Neural cell (in vitro differentiated cells): ENCODE data around the gene GDNF. TPM values are rescaled to one million over a fixed set of nuclear protein-coding genes. Genes with fewer than 3 reads are reported as not detected.

Experiments used
- H2AFZ ChIP-seq: fragments of 200-600, 300-800 bp; sonication (generic), shearing (Covaris generic); 2 replicates; pipeline ENCODE4 v1.6.0; 2014; ENCODE audit warnings: low read depth, mild to moderate bottlenecking, antibody characterized with exemption, low read length, moderate library complexity
- H3F3A ChIP-seq: fragments of 200-600 bp; shearing (Covaris generic); 2 replicates; pipeline ENCODE4 v1.6.1; 2016; ENCODE audit warnings: mild to moderate bottlenecking, moderate library complexity, mixed read lengths, antibody characterized with exemption, low read length; ENCODE audit not compliant: insufficient read depth, poor library complexity, severe bottlenecking
- H3K27ac ChIP-seq: fragments of 200-600, 300-800 bp; sonication (generic), shearing (Covaris generic); 2 replicates; pipeline ENCODE4 v1.5.1; 2014; ENCODE audit warnings: mild to moderate bottlenecking, low read length, moderate library complexity
- H3K27me3 ChIP-seq: fragments of 300-800, 200-600 bp; sonication (generic), shearing (Covaris generic); 2 replicates; pipeline ENCODE4 v1.6.0; 2014; ENCODE audit warnings: mild to moderate bottlenecking, low read depth, low read length, moderate library complexity; ENCODE audit not compliant: insufficient read depth
- H3K36me3 ChIP-seq: fragments of 300-800, 200-600 bp; sonication (generic), shearing (Covaris generic); 2 replicates; pipeline ENCODE4 v1.5.1; 2014; ENCODE audit warnings: mild to moderate bottlenecking, antibody characterized with exemption, low read length, moderate library complexity; ENCODE audit not compliant: insufficient read depth
- H3K4me2 ChIP-seq: fragments of 300-800, 200-600 bp; sonication (generic), shearing (Covaris generic); 2 replicates; pipeline ENCODE4 v1.6.0; 2014; ENCODE audit warnings: mild to moderate bottlenecking, low read length
- H3K4me3 ChIP-seq: fragments of 300-800, 200-600 bp; sonication (generic), shearing (Covaris generic); 2 replicates; pipeline ENCODE4 v1.5.1; 2014; ENCODE audit warnings: mild to moderate bottlenecking, low read length, moderate library complexity
- H3K79me2 ChIP-seq: fragments of 200-600 bp; shearing (Covaris generic); replicated peaks from 2 replicates; pipeline ENCODE4 v1.6.0; 2014; ENCODE audit warnings: mild to moderate bottlenecking, low read length, moderate library complexity; ENCODE audit not compliant: insufficient read depth
- H3K9ac ChIP-seq: fragments of 300-800, 200-600 bp; sonication (generic), shearing (Covaris generic); 2 replicates; pipeline ENCODE4 v1.6.1; 2016; ENCODE audit warnings: mild to moderate bottlenecking, low read length, mixed read lengths
- H3K9me2 ChIP-seq: fragments of 200-600 bp; shearing (Covaris generic); 2 replicates; pipeline ENCODE4 v1.6.1; 2016; ENCODE audit warnings: mild to moderate bottlenecking, low read length, mixed read lengths; ENCODE audit not compliant: insufficient read depth
- H3K9me3 ChIP-seq: fragments of 200-600, 300-800 bp; sonication (generic), shearing (Covaris generic); 2 replicates; pipeline ENCODE4 v1.6.1; 2016; ENCODE audit warnings: mild to moderate bottlenecking, mixed run types, low read length, moderate library complexity, mixed read lengths
- H4K20me1 ChIP-seq: fragments of 200-600 bp; shearing (Covaris generic); 2 replicates; pipeline ENCODE4 v1.6.1; 2016; ENCODE audit warnings: mild to moderate bottlenecking, mixed run types; ENCODE audit not compliant: insufficient read depth
- EP300 ChIP-seq: fragments of 450-650 bp; conservative IDR thresholded peaks from 2 replicates; pipeline ENCODE4 v1.6.1; 2014; ENCODE audit warnings: antibody characterized with exemption, mild to moderate bottlenecking, moderate library complexity; ENCODE audit not compliant: poor library complexity, severe bottlenecking
- EZH2 ChIP-seq: fragments of 200-600, 300-800 bp; shearing (Covaris generic), sonication (generic); IDR thresholded peaks from 2 replicates; pipeline ENCODE4 v1.6.1; 2014; ENCODE audit warnings: antibody characterized with exemption, low read length, borderline replicate concordance, mild to moderate bottlenecking; ENCODE audit not compliant: insufficient read depth, poor library complexity, severe bottlenecking
- MXI1 ChIP-seq: fragments of 450-650 bp; conservative IDR thresholded peaks from 2 replicates; pipeline ENCODE4 v1.6.1; 2014; ENCODE audit warnings: antibody characterized with exemption, mild to moderate bottlenecking; ENCODE audit not compliant: poor library complexity, severe bottlenecking
- POLR2AphosphoS5 ChIP-seq: IDR thresholded peaks from 2 replicates; pipeline ENCODE4 v1.6.1; 2012
- RAD21 ChIP-seq: fragments of 450-650 bp; conservative IDR thresholded peaks from 2 replicates; pipeline ENCODE4 v1.6.1; 2014; ENCODE audit warnings: antibody characterized with exemption, mild to moderate bottlenecking, moderate library complexity
- SMC3 ChIP-seq: fragments of 450-650 bp; conservative IDR thresholded peaks from 2 replicates; pipeline ENCODE4 v1.6.1; 2014; ENCODE audit warnings: antibody characterized with exemption, mild to moderate bottlenecking, moderate library complexity; ENCODE audit not compliant: poor library complexity
- TAF1 ChIP-seq: IDR thresholded peaks from 2 replicates; pipeline ENCODE4 v1.6.1; 2012; ENCODE audit warnings: low read depth
- polyA plus RNA-seq: library from polyadenylated mRNA; depleted of rRNA; stranded (reverse); fragments of >200 nt; gene quantifications from 2 replicates; pipeline ENCODE4 v1.2.3, GENCODE V29; 2014
- TF ChIP-seq, protein P1 (sequence below): fragments of 450-650 bp; IDR thresholded peaks from 2 replicates; pipeline ENCODE4 v1.5.1; 2014; ENCODE audit warnings: antibody characterized with exemption, mild to moderate bottlenecking, moderate library complexity; ENCODE audit not compliant: poor library complexity, severe bottlenecking
- TF ChIP-seq, protein P2 (sequence below): IDR thresholded peaks from 2 replicates; pipeline ENCODE4 v1.6.1; 2012; ENCODE audit warnings: borderline replicate concordance

Gene GDNF
- polyA plus RNA-seq, 1 donor from 2014 or later: not detected

DNA sequence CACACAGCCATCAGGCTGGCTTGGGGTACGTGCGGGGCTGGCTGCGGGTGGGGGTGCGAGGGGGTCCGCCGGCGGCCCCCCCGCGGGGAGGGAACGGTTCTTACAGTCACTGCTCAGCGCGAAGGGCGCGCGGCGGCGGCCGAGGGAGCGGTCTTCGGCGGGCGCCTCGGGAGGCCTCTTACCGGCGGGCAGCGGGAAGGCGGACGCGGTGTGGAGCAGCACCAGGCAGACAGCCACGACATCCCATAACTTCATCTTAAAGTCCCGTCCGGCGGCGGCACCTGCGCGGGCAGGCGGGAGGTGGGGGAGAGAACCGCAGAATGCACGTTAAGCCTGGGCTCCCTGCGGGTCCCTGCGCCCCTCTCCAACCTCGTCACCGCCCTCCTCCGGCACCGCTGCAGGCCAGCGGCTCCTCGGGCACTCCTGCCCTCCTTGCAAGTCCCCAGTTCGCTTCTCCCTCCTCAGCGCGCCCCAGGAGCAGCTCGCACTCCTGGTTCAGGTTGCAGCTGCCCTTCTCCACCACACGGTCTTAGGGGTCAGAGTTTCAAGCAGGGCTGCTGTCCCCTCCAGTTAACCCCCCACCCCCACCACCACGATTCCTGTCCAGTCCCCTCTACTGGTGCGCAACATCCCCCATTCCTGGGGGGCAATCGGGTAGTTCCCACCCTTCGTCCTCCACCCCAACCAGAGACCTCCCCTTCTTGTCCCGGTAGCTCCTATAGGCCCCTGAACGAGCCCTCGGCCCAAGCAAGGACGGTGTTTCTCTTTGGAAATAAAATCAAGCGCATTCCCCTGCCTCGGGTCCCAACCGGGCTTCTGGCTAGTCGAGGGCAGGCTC, 5.1 kb downstream of the GDNF start:
- no peak overlapping the region for H3K27ac ChIP-seq
- H3K79me2 ChIP-seq: no peaks in the 10 kb centered on the region
- H3K36me3 ChIP-seq: no peaks in the 10 kb centered on the region
- peaks cover 80% of the 10 kb centered on the region for H3K27me3 ChIP-seq
- H3K4me3 ChIP-seq: peak overlapping the region; percentile 65
- peak overlapping the region; percentile 24 for H3K4me2 ChIP-seq
- no peaks in the 10 kb centered on the region for H3K9me2 ChIP-seq
- no peaks in the 10 kb centered on the region for H4K20me1 ChIP-seq
- H2AFZ ChIP-seq: no peak overlapping the region
- H3K9me3 ChIP-seq: no peaks in the 10 kb centered on the region
- no peak overlapping the region for H3K9ac ChIP-seq
- no peaks in the 10 kb centered on the region for H3F3A ChIP-seq
- no peak for TF ChIP-seq MXI1
- TF ChIP-seq EZH2: no peak
- TF ChIP-seq TAF1: no peak
- TF ChIP-seq POLR2AphosphoS5: no peak
- no peak for TF ChIP-seq EP300
- TF ChIP-seq, protein P1, sequence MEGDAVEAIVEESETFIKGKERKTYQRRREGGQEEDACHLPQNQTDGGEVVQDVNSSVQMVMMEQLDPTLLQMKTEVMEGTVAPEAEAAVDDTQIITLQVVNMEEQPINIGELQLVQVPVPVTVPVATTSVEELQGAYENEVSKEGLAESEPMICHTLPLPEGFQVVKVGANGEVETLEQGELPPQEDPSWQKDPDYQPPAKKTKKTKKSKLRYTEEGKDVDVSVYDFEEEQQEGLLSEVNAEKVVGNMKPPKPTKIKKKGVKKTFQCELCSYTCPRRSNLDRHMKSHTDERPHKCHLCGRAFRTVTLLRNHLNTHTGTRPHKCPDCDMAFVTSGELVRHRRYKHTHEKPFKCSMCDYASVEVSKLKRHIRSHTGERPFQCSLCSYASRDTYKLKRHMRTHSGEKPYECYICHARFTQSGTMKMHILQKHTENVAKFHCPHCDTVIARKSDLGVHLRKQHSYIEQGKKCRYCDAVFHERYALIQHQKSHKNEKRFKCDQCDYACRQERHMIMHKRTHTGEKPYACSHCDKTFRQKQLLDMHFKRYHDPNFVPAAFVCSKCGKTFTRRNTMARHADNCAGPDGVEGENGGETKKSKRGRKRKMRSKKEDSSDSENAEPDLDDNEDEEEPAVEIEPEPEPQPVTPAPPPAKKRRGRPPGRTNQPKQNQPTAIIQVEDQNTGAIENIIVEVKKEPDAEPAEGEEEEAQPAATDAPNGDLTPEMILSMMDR: no peak
- TF ChIP-seq, protein P2, sequence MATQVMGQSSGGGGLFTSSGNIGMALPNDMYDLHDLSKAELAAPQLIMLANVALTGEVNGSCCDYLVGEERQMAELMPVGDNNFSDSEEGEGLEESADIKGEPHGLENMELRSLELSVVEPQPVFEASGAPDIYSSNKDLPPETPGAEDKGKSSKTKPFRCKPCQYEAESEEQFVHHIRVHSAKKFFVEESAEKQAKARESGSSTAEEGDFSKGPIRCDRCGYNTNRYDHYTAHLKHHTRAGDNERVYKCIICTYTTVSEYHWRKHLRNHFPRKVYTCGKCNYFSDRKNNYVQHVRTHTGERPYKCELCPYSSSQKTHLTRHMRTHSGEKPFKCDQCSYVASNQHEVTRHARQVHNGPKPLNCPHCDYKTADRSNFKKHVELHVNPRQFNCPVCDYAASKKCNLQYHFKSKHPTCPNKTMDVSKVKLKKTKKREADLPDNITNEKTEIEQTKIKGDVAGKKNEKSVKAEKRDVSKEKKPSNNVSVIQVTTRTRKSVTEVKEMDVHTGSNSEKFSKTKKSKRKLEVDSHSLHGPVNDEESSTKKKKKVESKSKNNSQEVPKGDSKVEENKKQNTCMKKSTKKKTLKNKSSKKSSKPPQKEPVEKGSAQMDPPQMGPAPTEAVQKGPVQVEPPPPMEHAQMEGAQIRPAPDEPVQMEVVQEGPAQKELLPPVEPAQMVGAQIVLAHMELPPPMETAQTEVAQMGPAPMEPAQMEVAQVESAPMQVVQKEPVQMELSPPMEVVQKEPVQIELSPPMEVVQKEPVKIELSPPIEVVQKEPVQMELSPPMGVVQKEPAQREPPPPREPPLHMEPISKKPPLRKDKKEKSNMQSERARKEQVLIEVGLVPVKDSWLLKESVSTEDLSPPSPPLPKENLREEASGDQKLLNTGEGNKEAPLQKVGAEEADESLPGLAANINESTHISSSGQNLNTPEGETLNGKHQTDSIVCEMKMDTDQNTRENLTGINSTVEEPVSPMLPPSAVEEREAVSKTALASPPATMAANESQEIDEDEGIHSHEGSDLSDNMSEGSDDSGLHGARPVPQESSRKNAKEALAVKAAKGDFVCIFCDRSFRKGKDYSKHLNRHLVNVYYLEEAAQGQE: no peak
- no peak for TF ChIP-seq SMC3
- TF ChIP-seq RAD21: no peak

DNA sequence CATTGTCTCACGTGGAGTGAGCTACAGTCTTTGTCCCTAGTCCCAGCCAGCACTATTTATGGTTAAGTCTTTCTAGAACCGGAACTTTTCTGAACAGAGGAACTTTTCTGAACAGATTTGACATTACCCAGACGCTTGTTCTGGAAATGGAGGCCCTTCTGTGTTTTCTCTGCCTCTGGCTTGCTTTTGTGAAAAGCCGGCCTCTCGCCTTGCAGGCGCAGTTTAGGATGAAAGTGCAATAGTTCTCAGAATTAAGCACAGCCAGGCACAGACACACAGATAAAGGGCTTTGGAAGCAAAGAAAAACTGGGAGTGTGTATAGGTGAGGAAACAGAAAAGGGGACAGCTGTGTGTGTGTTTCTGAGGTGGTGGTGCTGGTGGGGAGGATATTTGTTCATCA, 5.9 kb downstream of the GDNF start:
- Histone ChIP-seq H3K27me3 (peaks cover 74% of the 10 kb centered on the region), H3K9me3 (no peaks in the 10 kb centered on the region), H2AFZ (no peak overlapping the region), H3K36me3 (no peaks in the 10 kb centered on the region), H3K4me2 (peak overlapping the region; percentile 24), H3K9ac (no peak overlapping the region), H3K9me2 (no peaks in the 10 kb centered on the region), H4K20me1 (no peaks in the 10 kb centered on the region), H3K79me2 (no peaks in the 10 kb centered on the region), H3F3A (no peaks in the 10 kb centered on the region), H3K4me3 (peak overlapping the region; percentile 65), H3K27ac (no peak overlapping the region)
- TF ChIP-seq EP300 (no peak), POLR2AphosphoS5 (no peak), SMC3 (no peak), EZH2 (no peak), TAF1 (no peak), MXI1 (no peak), RAD21 (no peak)
- TF ChIP-seq, protein P1: no peak
- TF ChIP-seq, protein P2: no peak
